Progenitor cell of endocrine pancreas (in vitro differentiated cells): ENCODE results near the gene KCNK15. TPM values are rescaled to one million over a fixed set of nuclear protein-coding genes. Genes with fewer than 3 reads are reported as not detected.

Source experiments
- DNase-seq: peaks from one replicate; pipeline ENCODE4 v3.0.0; 2021; ENCODE audit warnings: low spot score; ENCODE audit not compliant: unreplicated experiment
- H3K27ac Mint-ChIP-seq: 2 replicates; pipeline ENCODE4 v1.8.0; 2021; ENCODE audit warnings: mild to moderate bottlenecking, moderate library complexity, mixed read lengths
- H3K27me3 Mint-ChIP-seq: 2 replicates; pipeline ENCODE4 v1.8.0; 2021; ENCODE audit warnings: mixed read lengths
- H3K36me3 Mint-ChIP-seq: 2 replicates; pipeline ENCODE4 v1.8.0; 2022; ENCODE audit warnings: mixed read lengths; ENCODE audit not compliant: insufficient read depth
- H3K4me1 Mint-ChIP-seq: 2 replicates; pipeline ENCODE4 v1.8.0; 2021; ENCODE audit warnings: low read depth, mixed read lengths
- H3K4me3 Mint-ChIP-seq: 2 replicates; pipeline ENCODE4 v1.8.0; 2021; ENCODE audit warnings: low read depth, mild to moderate bottlenecking, moderate library complexity, mixed read lengths
- H3K9me3 Mint-ChIP-seq: 2 replicates; pipeline ENCODE4 v1.8.0; 2021; ENCODE audit warnings: low read depth, mixed read lengths
- total RNA-seq: library from RNA; stranded (reverse); gene quantifications from 2 replicates; pipeline ENCODE4 v1.2.1, GENCODE V29; 2021
- TF ChIP-seq, protein P1 (sequence below): fragments of 200-600 bp; sonication (generic); IDR thresholded peaks from one replicate; pipeline ENCODE4 v1.5.0; 2021; ENCODE audit warnings: antibody characterized with exemption, mild to moderate bottlenecking; ENCODE audit not compliant: unreplicated experiment

Gene KCNK15
- total RNA-seq, 1 donor from 2014 or later: 0.22 TPM

DNA sequence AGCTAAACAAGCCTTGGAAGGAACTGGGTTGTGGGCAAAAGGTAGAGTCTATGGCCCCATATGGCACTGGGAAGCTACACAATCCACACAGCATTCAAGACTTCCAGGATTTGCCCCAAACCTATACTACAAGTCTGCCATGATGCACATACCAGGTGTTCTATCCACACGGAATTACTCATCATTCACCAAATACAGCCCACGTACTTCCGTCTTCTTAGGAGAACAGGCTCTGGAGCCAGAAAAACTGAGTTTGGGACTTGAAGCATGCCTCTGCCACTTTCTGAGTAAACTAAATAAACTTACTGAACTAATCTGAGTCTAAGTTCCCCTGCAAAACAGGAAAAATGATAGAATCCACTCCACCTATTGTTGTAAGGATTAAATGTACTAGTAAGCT lies 36.1 kb downstream of the KCNK15 start:
- Mint-ChIP-seq H3K27ac (no peak overlapping the region), H3K27me3 (peaks cover 13% of the 10 kb centered on the region), H3K4me1 (no peaks in the 10 kb centered on the region), H3K36me3 (no peaks in the 10 kb centered on the region), H3K9me3 (no peaks in the 10 kb centered on the region), H3K4me3 (no peak overlapping the region)
- DNase-seq: no peak
- TF ChIP-seq, protein P1, sequence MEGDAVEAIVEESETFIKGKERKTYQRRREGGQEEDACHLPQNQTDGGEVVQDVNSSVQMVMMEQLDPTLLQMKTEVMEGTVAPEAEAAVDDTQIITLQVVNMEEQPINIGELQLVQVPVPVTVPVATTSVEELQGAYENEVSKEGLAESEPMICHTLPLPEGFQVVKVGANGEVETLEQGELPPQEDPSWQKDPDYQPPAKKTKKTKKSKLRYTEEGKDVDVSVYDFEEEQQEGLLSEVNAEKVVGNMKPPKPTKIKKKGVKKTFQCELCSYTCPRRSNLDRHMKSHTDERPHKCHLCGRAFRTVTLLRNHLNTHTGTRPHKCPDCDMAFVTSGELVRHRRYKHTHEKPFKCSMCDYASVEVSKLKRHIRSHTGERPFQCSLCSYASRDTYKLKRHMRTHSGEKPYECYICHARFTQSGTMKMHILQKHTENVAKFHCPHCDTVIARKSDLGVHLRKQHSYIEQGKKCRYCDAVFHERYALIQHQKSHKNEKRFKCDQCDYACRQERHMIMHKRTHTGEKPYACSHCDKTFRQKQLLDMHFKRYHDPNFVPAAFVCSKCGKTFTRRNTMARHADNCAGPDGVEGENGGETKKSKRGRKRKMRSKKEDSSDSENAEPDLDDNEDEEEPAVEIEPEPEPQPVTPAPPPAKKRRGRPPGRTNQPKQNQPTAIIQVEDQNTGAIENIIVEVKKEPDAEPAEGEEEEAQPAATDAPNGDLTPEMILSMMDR: no peak

DNA sequence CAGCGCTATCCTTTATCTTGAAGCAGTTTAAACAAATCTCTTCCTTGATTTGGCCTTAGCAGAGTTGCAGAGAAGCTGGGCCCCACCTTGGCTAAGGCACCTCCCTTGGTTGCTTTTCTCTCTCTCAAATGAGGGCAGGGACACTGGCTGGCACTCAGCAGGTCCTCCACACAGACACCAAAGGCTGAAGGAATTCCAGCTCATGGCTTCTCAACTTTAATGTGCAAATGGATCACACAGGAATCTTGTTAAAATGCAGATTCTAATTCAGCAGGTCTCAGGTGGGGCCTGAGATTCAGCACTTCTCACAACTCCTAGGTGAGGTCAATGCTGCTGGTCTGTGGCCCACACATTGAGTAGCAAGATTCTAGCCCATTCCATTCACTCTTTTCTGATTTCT lies 39.0 kb downstream of the KCNK15 start:
- Mint-ChIP-seq H3K27ac (no peak overlapping the region), H3K4me1 (no peaks in the 10 kb centered on the region), H3K9me3 (no peaks in the 10 kb centered on the region), H3K27me3 (peaks cover 14% of the 10 kb centered on the region), H3K36me3 (no peaks in the 10 kb centered on the region), H3K4me3 (no peak overlapping the region)
- TF ChIP-seq, protein P1: no peak
- DNase-seq: no peak

DNA sequence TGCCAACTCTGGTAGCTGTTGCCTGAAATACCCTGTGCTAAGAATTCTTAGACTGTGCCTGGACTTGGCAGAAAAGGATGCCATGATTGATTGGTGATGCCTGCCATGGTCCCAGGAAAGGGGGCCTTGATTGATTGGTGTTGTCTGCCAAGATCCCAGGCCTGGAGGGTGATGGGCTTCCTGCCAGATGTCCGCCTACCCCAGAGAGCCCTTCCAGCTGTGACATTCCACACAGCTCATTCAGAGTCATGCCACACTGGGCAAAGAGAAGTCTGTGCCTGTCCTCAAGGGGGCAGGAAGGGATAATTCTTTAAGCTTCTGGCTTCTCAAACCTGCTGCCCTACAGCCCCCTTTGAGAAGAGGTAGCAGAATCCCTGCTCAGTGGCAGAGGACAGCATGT lies 40.1 kb downstream of the KCNK15 start:
- Mint-ChIP-seq H3K27me3 (peaks cover 14% of the 10 kb centered on the region), H3K36me3 (no peaks in the 10 kb centered on the region), H3K27ac (no peak overlapping the region), H3K9me3 (no peaks in the 10 kb centered on the region), H3K4me3 (no peak overlapping the region), H3K4me1 (no peaks in the 10 kb centered on the region)
- no peak for DNase-seq
- TF ChIP-seq, protein P1: no peak

DNA sequence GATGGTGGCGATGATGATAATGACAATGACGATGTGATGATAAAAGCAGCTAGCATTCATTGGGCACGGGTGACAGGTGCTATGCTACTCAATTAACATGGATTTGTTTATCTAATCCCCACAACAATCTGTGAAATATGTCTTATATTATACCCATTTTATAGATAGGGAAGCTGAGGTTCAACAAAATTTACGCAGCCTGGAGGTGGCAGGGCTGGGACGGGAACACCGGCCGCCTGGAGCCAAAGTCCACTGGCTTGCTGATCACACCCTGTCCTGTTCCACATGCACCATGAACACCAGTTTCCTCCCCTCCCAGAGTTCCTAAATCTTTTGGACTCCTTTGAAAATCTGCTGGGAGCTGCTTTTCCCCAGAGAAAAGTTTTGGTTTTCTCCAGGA lies 41.6 kb downstream of the KCNK15 start:
- Mint-ChIP-seq H3K9me3 (no peaks in the 10 kb centered on the region), H3K27me3 (peaks cover 11% of the 10 kb centered on the region), H3K4me3 (no peak overlapping the region), H3K36me3 (no peaks in the 10 kb centered on the region), H3K27ac (no peak overlapping the region), H3K4me1 (no peaks in the 10 kb centered on the region)
- no peak for DNase-seq
- TF ChIP-seq, protein P1: no peak

DNA sequence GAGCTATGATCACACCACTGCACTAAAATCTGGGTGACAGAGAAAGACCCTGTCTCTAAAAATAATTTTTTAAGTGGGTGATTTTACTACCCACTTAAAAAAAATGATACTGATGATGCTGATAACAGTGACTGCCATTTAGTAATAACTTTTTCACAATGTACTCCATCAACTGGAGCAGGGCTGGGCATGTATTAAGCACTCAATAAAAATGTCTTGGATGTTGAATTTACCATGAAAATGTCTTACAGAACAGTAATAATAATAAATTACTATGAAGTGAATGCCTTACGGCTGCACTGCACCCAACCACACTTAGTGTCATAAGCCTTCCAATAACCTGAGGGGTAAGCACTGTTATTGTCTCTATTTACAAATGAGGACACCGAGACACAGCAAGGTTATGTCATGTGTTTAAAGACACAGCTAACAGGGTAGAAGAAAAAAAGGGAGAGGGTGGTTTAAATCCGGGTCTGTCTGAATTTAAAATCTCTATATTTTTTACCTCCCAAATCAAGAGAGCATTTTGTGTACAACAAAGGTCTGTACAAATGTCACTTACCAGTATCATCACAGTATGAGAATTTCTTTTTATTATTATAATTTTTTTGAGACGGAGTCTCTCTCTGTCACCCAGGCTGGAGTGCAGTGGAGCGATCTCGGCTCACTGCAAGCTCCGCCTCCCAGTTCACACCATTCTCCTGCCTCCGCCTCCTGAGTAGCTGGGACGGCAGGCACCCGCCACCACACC lies 43.2 kb downstream of the KCNK15 start:
- Mint-ChIP-seq H3K27me3 (peaks cover 11% of the 10 kb centered on the region), H3K9me3 (no peaks in the 10 kb centered on the region), H3K27ac (no peak overlapping the region), H3K4me1 (no peaks in the 10 kb centered on the region), H3K36me3 (no peaks in the 10 kb centered on the region), H3K4me3 (no peak overlapping the region)
- TF ChIP-seq, protein P1: no peak
- DNase-seq: no peak
